ENCODE data around the gene TCF7L1. TPM values are rescaled to one million over a fixed set of nuclear protein-coding genes. Genes with fewer than 3 reads are reported as not detected.

The TCF7L1 gene
- total RNA-seq, 1 donor from 2014 or later = 48.3 TPM

- Mint-ChIP-seq H3K27ac (peak overlapping the region; percentile 96), H3K9me3 (no peaks in the 10 kb centered on the region), H3K36me3 (no peaks in the 10 kb centered on the region), H3K4me1 (peaks cover 41% of the 10 kb centered on the region), H3K4me3 (peak overlapping the region; percentile 30), H3K27me3 (ENCODE audit: low read depth) (no peaks in the 10 kb centered on the region)
- no peak for TF ChIP-seq CTCF (IDR thresholded peaks at IDR 0.05; ENCODE audit: unreplicated experiment)
- DNase-seq (ENCODE audit: low spot score in 2 of 2, unreplicated experiment in 2 of 2) = peak in 1 of 2 experiments; percentile 60
Observed at GRCh38 chr2:85215448-85216401, 82.5 kb downstream of the TCF7L1 start.

- no peaks in the 10 kb centered on the region for H3K9me3 Mint-ChIP-seq
- DNase-seq (ENCODE audit: low spot score in 2 of 2, unreplicated experiment in 2 of 2) = no peak
- no peaks in the 10 kb centered on the region for H3K27me3 Mint-ChIP-seq (ENCODE audit: low read depth)
- no peaks in the 10 kb centered on the region for H3K36me3 Mint-ChIP-seq
- peaks cover 41% of the 10 kb centered on the region for H3K4me1 Mint-ChIP-seq
- H3K4me3 Mint-ChIP-seq = no peak overlapping the region
- peak overlapping the region; percentile 96 for H3K27ac Mint-ChIP-seq
- TF ChIP-seq CTCF (IDR thresholded peaks at IDR 0.05; ENCODE audit: unreplicated experiment) = no peak
Observed at GRCh38 chr2:85216927-85217326, 83.7 kb downstream of the TCF7L1 start.

GRCh38 chr2:85221067-85221691 lies 88.0 kb downstream of the TCF7L1 start:
- no peak for TF ChIP-seq CTCF (IDR thresholded peaks at IDR 0.05; ENCODE audit: unreplicated experiment)
- Mint-ChIP-seq H3K27me3 (ENCODE audit: low read depth) (no peaks in the 10 kb centered on the region), H3K27ac (peak overlapping the region; percentile 23), H3K9me3 (no peaks in the 10 kb centered on the region), H3K4me1 (peaks cover 13% of the 10 kb centered on the region), H3K36me3 (peaks cover 5% of the 10 kb centered on the region), H3K4me3 (no peak overlapping the region)
- DNase-seq (ENCODE audit: low spot score in 2 of 2, unreplicated experiment in 2 of 2) = no peak

GRCh38 chr2:85222792-85223191 lies 89.6 kb downstream of the TCF7L1 start:
- DNase-seq (ENCODE audit: low spot score in 2 of 2, unreplicated experiment in 2 of 2) = no peak
- peaks cover 2% of the 10 kb centered on the region for H3K4me1 Mint-ChIP-seq

GRCh38 chr2:85226783-85227182 lies 93.6 kb downstream of the TCF7L1 start:
- H3K27ac Mint-ChIP-seq = no peak overlapping the region
- TF ChIP-seq CTCF (IDR thresholded peaks at IDR 0.05; ENCODE audit: unreplicated experiment) = no peak
- peaks cover 5% of the 10 kb centered on the region for H3K36me3 Mint-ChIP-seq
- peaks cover 5% of the 10 kb centered on the region for H3K4me1 Mint-ChIP-seq
- H3K9me3 Mint-ChIP-seq = no peaks in the 10 kb centered on the region
- H3K4me3 Mint-ChIP-seq = no peak overlapping the region
- no peaks in the 10 kb centered on the region for H3K27me3 Mint-ChIP-seq (ENCODE audit: low read depth)
- DNase-seq (ENCODE audit: low spot score in 2 of 2, unreplicated experiment in 2 of 2) = no peak

More at GRCh38 chr2:85222792-85223191, 89.6 kb downstream of the TCF7L1 start:
- no peaks in the 10 kb centered on the region for H3K9me3 Mint-ChIP-seq
- H3K27me3 Mint-ChIP-seq (ENCODE audit: low read depth) = no peaks in the 10 kb centered on the region
- H3K36me3 Mint-ChIP-seq = peaks cover 5% of the 10 kb centered on the region
- H3K4me3 Mint-ChIP-seq = no peak overlapping the region
- H3K27ac Mint-ChIP-seq = no peak overlapping the region
- TF ChIP-seq CTCF (IDR thresholded peaks at IDR 0.05; ENCODE audit: unreplicated experiment) = no peak

Data from mesothelial cell of epicardium (in vitro differentiated cells).